Neural progenitor cell (in vitro differentiated cells): ENCODE data around the gene SSBP4.

Experiments used
- CTCF ChIP-seq: fragments of 200-600 bp; sonication (generic); IDR thresholded peaks from 2 replicates; pipeline ENCODE4 v1.5.1; 2017; ENCODE audit warnings: antibody characterized with exemption, mild to moderate bottlenecking
- EZH2 ChIP-seq: fragments of 200-600 bp; sonication (generic); IDR thresholded peaks from 2 replicates; pipeline ENCODE4 v1.6.1; 2017; ENCODE audit warnings: antibody characterized with exemption, mild to moderate bottlenecking, moderate library complexity

GRCh38 chr19:18425515-18426415 lies 6.6 kb downstream of the SSBP4 start:
- no peak for TF ChIP-seq CTCF
- TF ChIP-seq EZH2 = no peak
